SU-DHL-6 (cell line): ENCODE results near the gene NMT2.

ENCODE experiments used
- H2AFZ ChIP-seq: fragments of 200-600 bp; sonication (generic); 2 replicates; pipeline ENCODE4 v1.6.1; 2014; ENCODE audit warnings: low read depth, mild to moderate bottlenecking, moderate library complexity, mixed read lengths, antibody characterized with exemption, low read length; ENCODE audit not compliant: severe bottlenecking
- H3F3A ChIP-seq: fragments of 200-600 bp; shearing (Covaris generic); 2 replicates; pipeline ENCODE4 v1.6.0; 2016; ENCODE audit warnings: antibody characterized with exemption, mild to moderate bottlenecking; ENCODE audit not compliant: insufficient read depth
- H3K27ac ChIP-seq: fragments of 200-600 bp; sonication (generic); 2 replicates; pipeline ENCODE4 v1.5.1; 2016; ENCODE audit warnings: low read depth, mild to moderate bottlenecking, low read length, moderate library complexity, mixed read lengths
- H3K27me3 ChIP-seq: fragments of 200-600 bp; sonication (generic), shearing (Covaris generic); 2 replicates; pipeline ENCODE4 v1.6.0; 2014; ENCODE audit warnings: mild to moderate bottlenecking, low read length
- H3K36me3 ChIP-seq: fragments of 200-600 bp; sonication (generic); 2 replicates; pipeline ENCODE4 v1.6.1; 2014; ENCODE audit warnings: mild to moderate bottlenecking, low read length, mixed read lengths
- H3K4me2 ChIP-seq: fragments of 300-600, 200-600 bp; shearing (Covaris generic), sonication (generic); 2 replicates; pipeline ENCODE4 v1.6.0; 2014; ENCODE audit warnings: low read length, low read depth, mild to moderate bottlenecking; ENCODE audit not compliant: poor library complexity, severe bottlenecking
- H3K4me3 ChIP-seq: fragments of 200-600 bp; sonication (generic); 2 replicates; pipeline ENCODE4 v1.5.1; 2014; ENCODE audit warnings: antibody characterized with exemption, low read length, mild to moderate bottlenecking, mixed read lengths; ENCODE audit not compliant: insufficient read depth, poor library complexity, severe bottlenecking
- H3K79me2 ChIP-seq: fragments of 200-600 bp; sonication (generic); 2 replicates; pipeline ENCODE4 v1.6.1; 2014; ENCODE audit warnings: mild to moderate bottlenecking, low read length, moderate library complexity; ENCODE audit not compliant: insufficient read depth
- H3K9ac ChIP-seq: fragments of 200-600 bp; sonication (generic); 2 replicates; pipeline ENCODE4 v1.7.0; 2014; ENCODE audit warnings: mild to moderate bottlenecking, low read length
- H3K9me2 ChIP-seq: fragments of 200-600 bp; sonication (generic); replicated peaks from 2 replicates; pipeline ENCODE4 v1.6.1; 2014; ENCODE audit warnings: low read length; ENCODE audit not compliant: insufficient read depth
- H3K9me3 ChIP-seq: fragments of 200-600 bp; sonication (generic); 2 replicates; pipeline ENCODE4 v1.6.1; 2014; ENCODE audit warnings: low read length, mixed read lengths; ENCODE audit not compliant: insufficient read depth
- H4K20me1 ChIP-seq: fragments of 200-600 bp; sonication (generic); 2 replicates; pipeline ENCODE4 v1.6.1; 2014; ENCODE audit warnings: low read depth, mild to moderate bottlenecking, antibody characterized with exemption, low read length, moderate library complexity, mixed read lengths
- CTCF ChIP-seq: fragments of 200-600 bp; sonication (generic); IDR thresholded peaks from one replicate; pipeline ENCODE4 v1.5.1; 2017; ENCODE audit warnings: antibody characterized with exemption, mild to moderate bottlenecking, low read length, moderate library complexity; ENCODE audit not compliant: insufficient read depth, poor library complexity, severe bottlenecking
- EZH2phosphoT487 ChIP-seq: fragments of 200-600 bp; sonication (generic), shearing (Covaris generic); conservative IDR thresholded peaks from 2 replicates; pipeline ENCODE4 v1.6.1; 2018; ENCODE audit warnings: mild to moderate bottlenecking, antibody characterized with exemption, low read length, moderate library complexity, mixed read lengths

Gene NMT2

GRCh38 chr10:15172306-15172840 is 3.9 kb upstream of the NMT2 start:
- Histone ChIP-seq H2AFZ (no peak overlapping the region), H3K9ac (no peak overlapping the region), H3K4me3 (no peak overlapping the region), H3K9me3 (no peaks in the 10 kb centered on the region), H3K36me3 (no peaks in the 10 kb centered on the region), H3F3A (no peaks in the 10 kb centered on the region), H3K9me2 (no peaks in the 10 kb centered on the region), H3K27me3 (0 out of 2 replicates have a peak, but pooled peaks cover 2% of the 10 kb centered on the region), H3K4me2 (no peak overlapping the region), H3K79me2 (no peaks in the 10 kb centered on the region), H4K20me1 (no peaks in the 10 kb centered on the region), H3K27ac (no peak overlapping the region)
- TF ChIP-seq EZH2phosphoT487, result no peak
- no peak for TF ChIP-seq CTCF

GRCh38 chr10:15169555-15170401 is 1.3 kb upstream of the NMT2 start:
- Histone ChIP-seq H3K9ac (no peak overlapping the region), H3K4me2 (no peak overlapping the region), H4K20me1 (no peaks in the 10 kb centered on the region), H3K9me2 (no peaks in the 10 kb centered on the region), H3K79me2 (no peaks in the 10 kb centered on the region), H3K27ac (no peak overlapping the region), H3F3A (no peaks in the 10 kb centered on the region), H3K27me3 (0 out of 2 replicates have a peak, but pooled peaks cover 4% of the 10 kb centered on the region), H3K9me3 (no peaks in the 10 kb centered on the region), H2AFZ (no peak overlapping the region), H3K4me3 (no peak overlapping the region), H3K36me3 (no peaks in the 10 kb centered on the region)
- TF ChIP-seq EZH2phosphoT487 (no peak), CTCF (no peak)

GRCh38 chr10:15168786-15169554 is 477 bp upstream of the NMT2 start:
- no peak overlapping the region for H3K4me3 ChIP-seq
- no peaks in the 10 kb centered on the region for H3K36me3 ChIP-seq
- H3K9ac ChIP-seq, result no peak overlapping the region
- H3K27me3 ChIP-seq, result 0 out of 2 replicates have a peak, but pooled peaks cover 4% of the 10 kb centered on the region
- H2AFZ ChIP-seq, result no peak overlapping the region
- H3F3A ChIP-seq, result no peaks in the 10 kb centered on the region
- peak overlapping the region; percentile 52 for H3K4me2 ChIP-seq
- TF ChIP-seq CTCF (no peak), EZH2phosphoT487 (no peak)
- H3K27ac ChIP-seq, result no peak overlapping the region
- H3K9me3 ChIP-seq, result no peaks in the 10 kb centered on the region
- no peaks in the 10 kb centered on the region for H3K79me2 ChIP-seq
- no peaks in the 10 kb centered on the region for H4K20me1 ChIP-seq
- no peaks in the 10 kb centered on the region for H3K9me2 ChIP-seq
